ENCODE data around the gene PDE6B.
"Not testable (repeated sequence)": the region's sequence is repeated elsewhere in the genome, so short reads cannot be mapped to it uniquely, and the experiment has no call there.

The PDE6B gene

DNA sequence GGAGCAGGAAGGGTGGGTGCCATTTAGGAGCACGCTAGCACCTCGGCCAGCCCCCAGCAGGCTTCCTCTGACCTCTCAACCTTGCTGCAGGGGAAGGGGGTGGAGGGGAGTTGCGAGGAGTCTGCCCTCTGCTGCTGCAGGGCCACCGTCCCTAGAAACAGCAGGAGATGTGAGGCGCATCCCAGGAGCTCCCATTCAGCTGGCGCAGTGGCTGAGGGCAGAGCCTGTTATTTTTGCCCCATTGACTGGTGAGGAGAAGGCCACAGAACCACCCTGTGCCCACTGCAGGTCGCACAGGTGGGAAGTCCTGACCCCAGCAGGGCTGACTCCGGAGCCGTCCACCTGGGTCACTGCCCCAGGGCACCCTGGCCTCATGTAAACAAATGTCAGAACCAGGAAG, 8.0 kb downstream of the PDE6B start:
- H3K27me3 ChIP-seq (ENCODE audit: control insufficient read depth, insufficient read depth, low read length): no peaks in the 10 kb centered on the region
- no peaks in the 10 kb centered on the region for H3K4me1 ChIP-seq (ENCODE audit: control insufficient read depth, insufficient read depth, low read length)
- H3K4me3 ChIP-seq (ENCODE audit: low read depth, low read length): no peak overlapping the region
- no peaks in the 10 kb centered on the region for H3K36me3 ChIP-seq (ENCODE audit: control insufficient read depth, insufficient read depth, low read length)
- H3K9ac ChIP-seq (ENCODE audit: low read depth, low read length): no peak overlapping the region
- H3K9me3 ChIP-seq (ENCODE audit: control insufficient read depth, insufficient read depth, low read length): no peaks in the 10 kb centered on the region
- no peak overlapping the region for H3K27ac ChIP-seq (ENCODE audit: low read depth, low read length)

DNA sequence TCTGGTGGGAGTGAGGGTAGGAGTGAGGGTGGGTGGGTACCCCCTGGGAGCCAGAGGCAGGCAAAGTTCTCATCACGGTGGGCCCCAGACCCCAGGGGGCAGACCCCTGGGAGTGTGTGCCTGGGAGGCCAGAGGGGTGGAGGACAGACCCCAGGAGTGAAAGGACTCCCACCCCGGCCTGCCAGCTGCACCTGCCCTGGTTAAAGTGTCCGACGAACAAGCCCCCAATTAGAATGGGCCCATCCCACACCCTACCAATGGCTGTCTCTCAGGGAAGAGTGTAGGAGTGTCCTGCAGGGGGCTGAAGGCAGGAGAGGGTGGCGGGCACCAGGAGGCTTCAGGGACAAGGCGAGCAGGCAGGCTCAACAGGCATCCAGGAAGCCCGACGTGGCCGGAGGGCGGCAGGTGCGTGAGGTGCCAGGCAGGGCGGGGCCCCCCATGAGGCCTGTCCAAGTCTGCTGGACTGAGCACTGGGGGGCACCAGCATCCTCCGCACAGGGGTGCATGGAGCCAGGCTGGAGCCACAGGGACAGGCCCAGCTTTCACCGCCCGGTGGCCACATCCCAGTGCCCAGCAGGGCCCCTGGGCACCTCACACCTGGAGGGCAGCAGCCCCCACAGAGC, 8.7 kb downstream of the PDE6B start:
- no peaks in the 10 kb centered on the region for H3K4me1 ChIP-seq (ENCODE audit: control insufficient read depth, insufficient read depth, low read length)
- H3K27ac ChIP-seq (ENCODE audit: low read depth, low read length): no peak overlapping the region
- no peaks in the 10 kb centered on the region for H3K36me3 ChIP-seq (ENCODE audit: control insufficient read depth, insufficient read depth, low read length)

DNA sequence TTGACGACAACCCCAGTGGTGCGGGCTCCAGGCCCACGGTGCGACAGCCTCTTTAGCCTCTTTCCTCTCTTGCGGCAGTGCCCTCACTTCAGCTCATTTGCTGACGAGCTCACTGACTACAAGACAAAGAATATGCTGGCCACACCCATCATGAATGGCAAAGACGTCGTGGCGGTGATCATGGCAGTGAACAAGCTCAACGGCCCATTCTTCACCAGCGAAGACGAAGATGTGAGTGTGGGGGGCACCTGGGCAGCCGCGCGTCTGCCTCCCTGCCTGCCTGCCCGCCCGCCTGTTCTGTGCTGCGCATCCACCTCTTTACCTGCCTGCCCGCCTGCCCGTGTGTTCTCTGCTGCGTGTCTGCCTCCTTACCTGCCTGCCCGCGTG, 9.2 kb downstream of the PDE6B start:
- H3K4me1 ChIP-seq (ENCODE audit: control insufficient read depth, insufficient read depth, low read length): no peaks in the 10 kb centered on the region
- H3K9ac ChIP-seq (ENCODE audit: low read depth, low read length): no peak overlapping the region
- H3K4me3 ChIP-seq (ENCODE audit: low read depth, low read length): no peak overlapping the region
- no peaks in the 10 kb centered on the region for H3K36me3 ChIP-seq (ENCODE audit: control insufficient read depth, insufficient read depth, low read length)
- H3K9me3 ChIP-seq (ENCODE audit: control insufficient read depth, insufficient read depth, low read length): no peaks in the 10 kb centered on the region
- H3K27me3 ChIP-seq (ENCODE audit: control insufficient read depth, insufficient read depth, low read length): no peaks in the 10 kb centered on the region
- H3K27ac ChIP-seq (ENCODE audit: low read depth, low read length): no peak overlapping the region

More for the DNA sequence above, 8.7 kb downstream of the PDE6B start:
- Histone ChIP-seq H3K27me3 (ENCODE audit: control insufficient read depth, insufficient read depth, low read length) (no peaks in the 10 kb centered on the region), H3K9me3 (ENCODE audit: control insufficient read depth, insufficient read depth, low read length) (no peaks in the 10 kb centered on the region), H3K4me3 (ENCODE audit: low read depth, low read length) (no peak overlapping the region), H3K9ac (ENCODE audit: low read depth, low read length) (no peak overlapping the region)

DNA sequence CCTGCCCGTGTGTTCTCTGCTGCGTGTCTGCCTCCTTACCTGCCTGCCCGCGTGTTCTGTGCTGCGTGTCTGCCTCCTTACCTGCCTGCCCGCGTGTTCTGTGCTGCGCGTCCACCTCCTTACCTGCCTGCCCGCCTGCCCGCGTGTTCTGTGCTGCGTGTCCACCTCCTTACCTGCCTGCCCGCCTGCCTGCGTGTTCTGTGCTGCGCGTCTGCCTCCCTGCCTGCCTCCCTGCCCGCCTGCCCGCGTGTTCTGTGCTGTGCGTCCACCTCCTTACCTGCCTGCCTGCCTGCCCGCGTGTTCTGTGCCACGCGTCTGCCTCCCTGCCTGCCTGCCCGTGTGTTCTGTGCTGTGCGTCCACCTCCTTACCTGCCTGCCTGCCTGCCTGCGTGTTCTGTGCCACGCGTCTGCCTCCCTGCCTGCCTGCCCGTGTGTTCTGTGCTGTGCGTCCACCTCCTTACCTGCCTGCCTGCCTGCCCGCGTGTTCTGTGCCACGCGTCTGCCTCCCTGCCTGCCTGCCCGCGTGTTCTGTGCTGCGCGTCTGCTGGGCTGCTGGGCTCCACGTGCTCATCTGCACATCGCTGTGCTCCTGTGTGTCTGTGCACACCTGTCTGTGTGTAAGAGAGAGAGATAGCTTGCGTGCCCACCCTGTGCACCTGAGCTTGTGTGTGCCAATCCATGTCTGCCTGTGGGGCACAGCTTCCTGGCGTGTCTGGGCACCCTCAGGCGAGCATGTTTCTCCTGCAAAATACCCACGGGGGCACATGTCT, 9.9 kb downstream of the PDE6B start:
- H3K4me3 ChIP-seq (ENCODE audit: low read depth, low read length); H3K27ac ChIP-seq (ENCODE audit: low read depth, low read length); H3K9me3 ChIP-seq (ENCODE audit: control insufficient read depth, insufficient read depth, low read length); H3K9ac ChIP-seq (ENCODE audit: low read depth, low read length); H3K36me3 ChIP-seq (ENCODE audit: control insufficient read depth, insufficient read depth, low read length); H3K4me1 ChIP-seq (ENCODE audit: control insufficient read depth, insufficient read depth, low read length); H3K27me3 ChIP-seq (ENCODE audit: control insufficient read depth, insufficient read depth, low read length): not testable (repeated sequence)

DNA sequence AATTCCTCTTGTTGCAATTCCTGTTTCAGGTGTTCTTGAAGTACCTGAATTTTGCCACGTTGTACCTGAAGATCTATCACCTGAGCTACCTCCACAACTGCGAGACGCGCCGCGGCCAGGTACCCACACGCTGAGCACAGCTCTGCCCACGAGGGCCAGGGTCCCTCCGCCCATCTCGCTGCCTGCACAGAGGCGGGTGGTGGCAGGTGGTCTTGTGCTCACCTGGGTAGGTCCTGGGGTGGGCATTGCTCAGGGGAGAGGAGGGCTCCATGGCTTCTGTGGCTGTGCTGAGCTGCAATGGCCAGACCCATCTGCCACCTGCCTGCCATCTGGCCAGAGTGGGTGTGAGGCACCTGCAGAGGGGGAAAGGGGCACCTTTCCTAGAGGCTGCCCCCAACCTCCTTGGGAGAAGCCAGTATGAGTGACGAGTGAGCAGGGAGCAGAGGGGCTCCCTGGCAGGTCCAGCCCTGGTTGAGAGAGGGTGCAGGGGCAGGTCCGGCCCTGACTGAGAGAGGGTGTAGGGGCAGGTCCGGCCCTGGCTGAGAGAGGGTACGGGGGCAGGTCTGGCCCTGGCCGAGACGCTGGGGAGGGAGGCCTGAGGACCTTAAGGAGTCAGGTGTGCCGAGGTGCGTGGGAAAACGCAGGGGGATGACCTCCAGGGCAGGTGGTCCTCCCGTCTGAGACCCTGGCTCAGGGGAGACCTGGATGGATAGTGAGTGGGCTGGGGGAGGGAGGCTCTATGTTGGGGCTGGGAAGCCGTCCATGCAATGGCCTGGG, 10.7 kb downstream of the PDE6B start:
- Histone ChIP-seq H3K4me3 (ENCODE audit: low read depth, low read length) (no peak overlapping the region), H3K36me3 (ENCODE audit: control insufficient read depth, insufficient read depth, low read length) (no peaks in the 10 kb centered on the region), H3K4me1 (ENCODE audit: control insufficient read depth, insufficient read depth, low read length) (no peaks in the 10 kb centered on the region), H3K27me3 (ENCODE audit: control insufficient read depth, insufficient read depth, low read length) (no peaks in the 10 kb centered on the region), H3K27ac (ENCODE audit: low read depth, low read length) (no peak overlapping the region), H3K9ac (ENCODE audit: low read depth, low read length) (no peak overlapping the region), H3K9me3 (ENCODE audit: control insufficient read depth, insufficient read depth, low read length) (no peaks in the 10 kb centered on the region)

DNA sequence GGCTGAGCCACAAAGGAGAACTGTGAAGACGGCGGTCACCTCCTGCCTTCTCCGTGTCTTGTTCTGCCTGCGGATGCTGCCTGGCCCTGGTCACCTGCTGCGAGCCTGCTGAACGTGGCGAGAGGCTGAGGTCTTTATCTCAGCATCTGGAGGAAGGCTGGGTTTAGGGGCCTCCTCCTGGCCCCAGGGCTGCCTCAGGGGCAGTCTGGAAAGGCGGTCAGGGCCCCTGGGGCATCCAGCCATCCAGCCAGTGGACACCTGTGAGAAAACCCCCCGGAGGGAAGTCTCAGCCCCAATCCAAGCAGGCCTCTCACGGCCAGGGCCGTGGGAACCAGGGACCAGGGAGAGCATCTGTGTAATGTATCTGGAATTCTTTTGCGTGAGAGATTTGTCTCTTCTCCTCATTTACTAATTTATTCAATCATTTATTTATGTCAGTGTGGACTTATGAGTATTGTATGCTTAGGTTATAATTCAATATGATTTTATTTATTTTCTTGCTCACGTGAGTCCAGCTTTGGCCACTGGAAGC, 11.3 kb downstream of the PDE6B start:
- no peaks in the 10 kb centered on the region for H3K36me3 ChIP-seq (ENCODE audit: control insufficient read depth, insufficient read depth, low read length)
- no peaks in the 10 kb centered on the region for H3K4me1 ChIP-seq (ENCODE audit: control insufficient read depth, insufficient read depth, low read length)
- H3K9me3 ChIP-seq (ENCODE audit: control insufficient read depth, insufficient read depth, low read length): no peaks in the 10 kb centered on the region
- H3K4me3 ChIP-seq (ENCODE audit: low read depth, low read length): no peak overlapping the region
- no peak overlapping the region for H3K27ac ChIP-seq (ENCODE audit: low read depth, low read length)
- H3K27me3 ChIP-seq (ENCODE audit: control insufficient read depth, insufficient read depth, low read length): no peaks in the 10 kb centered on the region
- H3K9ac ChIP-seq (ENCODE audit: low read depth, low read length): no peak overlapping the region

DNA sequence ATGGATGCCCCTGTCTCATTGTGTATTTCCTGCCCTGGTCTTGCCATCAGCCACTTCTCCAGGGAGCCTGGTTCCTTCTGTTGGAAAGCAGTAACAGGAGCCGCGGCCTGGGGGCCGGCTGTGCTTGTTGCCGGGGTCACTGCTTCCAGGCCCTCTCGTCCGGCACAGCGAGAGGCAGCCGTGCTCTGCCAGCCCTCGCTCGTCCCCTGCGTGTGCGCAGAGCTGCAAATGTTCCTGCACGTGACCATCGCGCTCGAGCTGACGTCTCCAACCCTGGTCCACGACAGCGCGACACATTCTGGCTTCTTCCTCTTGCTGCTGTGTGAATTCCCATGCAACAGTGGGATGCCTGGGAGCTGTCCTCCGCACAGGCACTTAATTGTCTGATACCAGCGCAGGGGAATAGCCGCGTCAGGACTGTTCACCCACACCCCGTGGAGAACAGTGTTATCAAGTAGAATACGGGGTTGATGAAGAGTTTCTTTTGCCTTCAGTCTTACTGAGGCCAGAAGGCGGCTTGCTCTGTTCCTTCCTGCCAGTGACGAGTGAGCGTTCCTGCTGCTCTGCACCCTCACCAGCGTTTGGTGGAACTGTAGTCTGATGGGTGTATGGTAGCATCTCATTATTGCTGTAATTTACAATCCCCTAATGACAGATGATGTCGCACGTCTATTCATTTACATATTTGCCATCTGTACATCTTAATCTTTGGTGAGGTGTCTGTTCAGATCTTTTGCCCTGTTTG, 12.3 kb downstream of the PDE6B start:
- H3K9me3 ChIP-seq (ENCODE audit: control insufficient read depth, insufficient read depth, low read length): 0 out of 2 replicates have a peak, but pooled peaks cover 3% of the 10 kb centered on the region
- no peak overlapping the region for H3K4me3 ChIP-seq (ENCODE audit: low read depth, low read length)
- no peak overlapping the region for H3K9ac ChIP-seq (ENCODE audit: low read depth, low read length)
- no peak overlapping the region for H3K27ac ChIP-seq (ENCODE audit: low read depth, low read length)
- H3K4me1 ChIP-seq (ENCODE audit: control insufficient read depth, insufficient read depth, low read length): no peaks in the 10 kb centered on the region
- H3K36me3 ChIP-seq (ENCODE audit: control insufficient read depth, insufficient read depth, low read length): no peaks in the 10 kb centered on the region
- H3K27me3 ChIP-seq (ENCODE audit: control insufficient read depth, insufficient read depth, low read length): no peaks in the 10 kb centered on the region

DNA sequence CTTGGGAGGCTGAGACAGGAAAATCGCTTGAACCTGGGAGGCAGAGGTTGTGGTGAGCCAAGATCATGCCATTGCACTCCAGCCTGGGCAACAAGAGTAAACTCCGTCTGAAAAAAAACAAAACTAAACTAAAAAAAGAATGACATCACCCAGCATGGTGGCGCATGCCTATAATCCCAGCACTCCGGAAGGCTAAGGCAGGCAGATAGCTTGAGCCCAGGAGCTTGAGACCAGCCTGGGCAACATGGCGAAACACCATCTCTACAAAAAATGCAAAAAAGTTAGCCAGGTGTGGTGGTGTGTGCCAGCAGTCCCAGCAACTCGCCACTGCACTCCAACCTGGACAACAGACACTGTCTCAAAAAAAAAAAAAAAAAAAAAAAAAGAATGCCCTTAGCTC, 17.0 kb downstream of the PDE6B start:
- not testable (repeated sequence) for H3K4me1 ChIP-seq (ENCODE audit: control insufficient read depth, insufficient read depth, low read length); H3K27ac ChIP-seq (ENCODE audit: low read depth, low read length); H3K36me3 ChIP-seq (ENCODE audit: control insufficient read depth, insufficient read depth, low read length); H3K9me3 ChIP-seq (ENCODE audit: control insufficient read depth, insufficient read depth, low read length); H3K4me3 ChIP-seq (ENCODE audit: low read depth, low read length); H3K9ac ChIP-seq (ENCODE audit: low read depth, low read length); H3K27me3 ChIP-seq (ENCODE audit: control insufficient read depth, insufficient read depth, low read length)

DNA sequence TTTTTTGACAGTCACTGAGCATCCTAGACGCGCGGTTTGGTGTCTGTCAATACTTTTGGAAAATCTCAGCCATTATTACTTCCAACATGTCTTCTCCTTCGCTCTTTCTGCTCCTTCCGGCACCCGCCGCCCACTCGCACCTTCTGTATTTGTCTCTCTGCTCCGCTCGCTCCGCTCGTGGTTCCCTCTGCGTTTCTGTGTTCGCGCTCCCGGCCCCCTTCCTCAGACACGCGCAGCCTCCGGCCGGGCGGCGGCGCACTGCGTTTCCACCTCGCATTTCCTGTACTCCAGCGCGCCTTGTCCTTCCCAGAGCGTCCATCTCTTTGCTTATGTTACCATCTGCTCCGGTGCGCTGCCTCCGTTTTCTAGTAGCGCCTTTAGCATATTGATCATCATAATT, 21.1 kb downstream of the PDE6B start:
- Histone ChIP-seq H3K4me1 (ENCODE audit: control insufficient read depth, insufficient read depth, low read length) (peaks cover 9% of the 10 kb centered on the region; the same call in 1 of the 2 replicates), H3K27ac (ENCODE audit: low read depth, low read length) (no peak overlapping the region), H3K27me3 (ENCODE audit: control insufficient read depth, insufficient read depth, low read length) (no peaks in the 10 kb centered on the region), H3K9ac (ENCODE audit: low read depth, low read length) (no peak overlapping the region), H3K36me3 (ENCODE audit: control insufficient read depth, insufficient read depth, low read length) (no peaks in the 10 kb centered on the region), H3K4me3 (ENCODE audit: low read depth, low read length) (no peak overlapping the region), H3K9me3 (ENCODE audit: control insufficient read depth, insufficient read depth, low read length) (0 out of 2 replicates have a peak, but pooled peaks cover 3% of the 10 kb centered on the region)

DNA sequence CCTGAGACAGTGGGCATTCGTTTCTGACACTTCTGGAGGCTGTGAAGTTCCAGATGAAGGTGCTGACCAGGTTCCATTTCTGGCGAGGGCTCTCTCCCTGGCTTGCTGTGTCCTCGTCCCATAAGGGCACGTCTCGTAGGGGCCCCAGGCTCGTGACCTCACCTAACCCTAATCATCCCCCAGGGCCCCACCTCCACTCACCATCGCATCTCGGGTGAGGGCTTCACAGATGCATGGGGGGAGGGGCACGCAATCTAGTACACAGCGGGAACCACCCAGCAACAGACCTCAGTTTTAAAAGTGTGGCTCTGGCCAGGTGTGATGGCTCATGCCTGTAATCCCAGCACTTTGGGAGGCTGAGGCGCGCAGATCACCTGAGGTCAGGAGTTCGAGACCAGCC, 22.1 kb downstream of the PDE6B start:
- Histone ChIP-seq H3K36me3 (ENCODE audit: control insufficient read depth, insufficient read depth, low read length) (no peaks in the 10 kb centered on the region), H3K27ac (ENCODE audit: low read depth, low read length) (no peak overlapping the region), H3K27me3 (ENCODE audit: control insufficient read depth, insufficient read depth, low read length) (no peaks in the 10 kb centered on the region), H3K4me1 (ENCODE audit: control insufficient read depth, insufficient read depth, low read length) (peaks cover 9% of the 10 kb centered on the region; the same call in 1 of the 2 replicates), H3K9me3 (ENCODE audit: control insufficient read depth, insufficient read depth, low read length) (no peaks in the 10 kb centered on the region), H3K9ac (ENCODE audit: low read depth, low read length) (no peak overlapping the region), H3K4me3 (ENCODE audit: low read depth, low read length) (no peak overlapping the region)
